Nephron (organoid): ENCODE results near the gene MAD2L1BP.
A peak's percentile ranks its signal among the peaks of the same experiment; 100 is the strongest.
"Not testable (repeated sequence)": the region's sequence is repeated elsewhere in the genome, so short reads cannot be mapped to it uniquely, and the experiment has no call there.

Experiments used
- H3K27ac Mint-ChIP-seq, 3 experiments: 2 replicates each; pipeline ENCODE4 v1.8.0; 2020; ENCODE audit warnings: mixed read lengths in 3 of 3, mild to moderate bottlenecking in 2 of 3, moderate library complexity in 1 of 3
- H3K27me3 Mint-ChIP-seq: 2 replicates; pipeline ENCODE4 v1.8.0; 2021; ENCODE audit warnings: low read depth, mild to moderate bottlenecking, moderate library complexity, mixed read lengths
- H3K36me3 Mint-ChIP-seq: 2 replicates; pipeline ENCODE4 v1.8.0; 2020; ENCODE audit warnings: low read depth, mixed read lengths
- H3K4me1 Mint-ChIP-seq: 2 replicates; pipeline ENCODE4 v1.8.0; 2020; ENCODE audit warnings: mixed read lengths
- H3K4me3 Mint-ChIP-seq, 3 experiments: 2 replicates each; pipeline ENCODE4 v1.8.0; 2020; ENCODE audit warnings: mild to moderate bottlenecking in 3 of 3, mixed read lengths in 3 of 3, moderate library complexity in 2 of 3
- H3K9me3 Mint-ChIP-seq: 2 replicates; pipeline ENCODE4 v1.8.0; 2020; ENCODE audit warnings: mixed read lengths
- CTCF ChIP-seq, 3 experiments: fragments of 200-600 bp; sonication (generic); IDR thresholded peaks; one replicate each; pipeline ENCODE4 v1.5.0; 2021; ENCODE audit warnings: antibody characterized with exemption in 3 of 3; ENCODE audit not compliant: unreplicated experiment in 3 of 3

Gene MAD2L1BP

GRCh38 chr6:43639984-43640800 is 4.6 kb downstream of the MAD2L1BP start:
- no peaks in the 10 kb centered on the region for H3K27me3 Mint-ChIP-seq
- no peaks in the 10 kb centered on the region for H3K9me3 Mint-ChIP-seq
- peaks cover 34% of the 10 kb centered on the region for H3K36me3 Mint-ChIP-seq
- H3K27ac Mint-ChIP-seq, result no peak overlapping the region
- H3K4me1 Mint-ChIP-seq, result peaks cover 29% of the 10 kb centered on the region
- TF ChIP-seq CTCF (IDR thresholded peaks at IDR 0.05; ENCODE audit: unreplicated experiment in 3 of 3), result no peak
- H3K4me3 Mint-ChIP-seq, result peak overlapping the region; percentile 13 to 46 (median 27)

GRCh38 chr6:43644940-43645612 is 9.4 kb downstream of the MAD2L1BP start, which contains the start of gene RSPH9:
Gene RSPH9, plus strand, starts transcription at chr6:43645036. Its CDS starts 63 bp downstream, at chr6:43645099.
- H3K4me3 Mint-ChIP-seq, result peak within 1 kb of the TSS; percentile 84 to 88 (median 86)
- no peak for TF ChIP-seq CTCF (IDR thresholded peaks at IDR 0.05; ENCODE audit: unreplicated experiment in 3 of 3)
- peaks cover 19% of the 10 kb centered on the region for H3K36me3 Mint-ChIP-seq
- peaks cover 5% of the 10 kb centered on the region for H3K4me1 Mint-ChIP-seq
- H3K27me3 Mint-ChIP-seq, result no peaks in the 10 kb centered on the region
- peak within 1 kb of the TSS; percentile 63 to 74 (median 66) for H3K27ac Mint-ChIP-seq
- H3K9me3 Mint-ChIP-seq, result no peaks in the 10 kb centered on the region

DNA sequence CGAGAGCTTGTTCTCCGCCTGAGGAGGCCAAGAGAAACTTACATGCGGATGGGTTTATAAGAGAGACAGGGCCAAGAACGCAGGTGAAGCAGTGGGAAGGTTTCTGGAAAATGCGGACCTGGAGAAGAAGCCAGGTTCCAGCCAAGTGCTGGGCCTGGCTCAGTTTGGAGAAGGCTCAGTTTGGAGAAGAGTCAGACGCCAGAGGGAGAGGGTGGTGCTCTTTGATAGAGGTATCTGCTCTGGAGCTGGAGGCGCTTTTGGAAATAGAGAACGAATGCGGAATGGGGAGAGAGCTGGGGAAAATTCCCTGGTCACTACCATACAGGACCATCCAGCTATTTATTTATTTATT is 9.9 kb downstream of the MAD2L1BP start:
- Mint-ChIP-seq H3K27me3 (no peaks in the 10 kb centered on the region), H3K9me3 (no peaks in the 10 kb centered on the region), H3K27ac (peak overlapping the region; percentile 63 to 74 (median 66)), H3K36me3 (peaks cover 14% of the 10 kb centered on the region), H3K4me1 (peaks cover 5% of the 10 kb centered on the region), H3K4me3 (peak overlapping the region; percentile 84 to 88 (median 86))
- no peak for TF ChIP-seq CTCF (IDR thresholded peaks at IDR 0.05; ENCODE audit: unreplicated experiment in 3 of 3)

- Mint-ChIP-seq H3K27me3 (no peaks in the 10 kb centered on the region), H3K4me1 (peaks cover 5% of the 10 kb centered on the region), H3K4me3 (no peak overlapping the region), H3K36me3 (peaks cover 1% of the 10 kb centered on the region), H3K9me3 (no peaks in the 10 kb centered on the region), H3K27ac (no peak overlapping the region)
- no peak for TF ChIP-seq CTCF (IDR thresholded peaks at IDR 0.05; ENCODE audit: unreplicated experiment in 3 of 3)
Measured at GRCh38 chr6:43647613-43648012, 12.0 kb downstream of the MAD2L1BP start.

GRCh38 chr6:43648248-43648647 is 12.6 kb downstream of the MAD2L1BP start:
- no peak overlapping the region for H3K27ac Mint-ChIP-seq
- H3K36me3 Mint-ChIP-seq, result no peaks in the 10 kb centered on the region
- no peaks in the 10 kb centered on the region for H3K27me3 Mint-ChIP-seq
- no peaks in the 10 kb centered on the region for H3K9me3 Mint-ChIP-seq
- H3K4me3 Mint-ChIP-seq, result no peak overlapping the region
- TF ChIP-seq CTCF (IDR thresholded peaks at IDR 0.05; ENCODE audit: unreplicated experiment in 3 of 3), result no peak
- peaks cover 5% of the 10 kb centered on the region for H3K4me1 Mint-ChIP-seq

GRCh38 chr6:43652822-43653221 is 17.2 kb downstream of the MAD2L1BP start:
- H3K27me3 Mint-ChIP-seq, H3K4me3 Mint-ChIP-seq, H3K27ac Mint-ChIP-seq, H3K4me1 Mint-ChIP-seq, H3K9me3 Mint-ChIP-seq, H3K36me3 Mint-ChIP-seq: not testable (repeated sequence)
